Measurements from ENCODE around the gene SMARCD3.

The SMARCD3 gene

GRCh38 chr7:151249034-151249731, 689 bp upstream of the SMARCD3 start:
- no peak for DNase-seq (ENCODE audit: low read depth, low spot score)

GRCh38 chr7:151247611-151248345, 716 bp downstream of the SMARCD3 start:
- DNase-seq (ENCODE audit: low read depth, low spot score) = no peak

DNA sequence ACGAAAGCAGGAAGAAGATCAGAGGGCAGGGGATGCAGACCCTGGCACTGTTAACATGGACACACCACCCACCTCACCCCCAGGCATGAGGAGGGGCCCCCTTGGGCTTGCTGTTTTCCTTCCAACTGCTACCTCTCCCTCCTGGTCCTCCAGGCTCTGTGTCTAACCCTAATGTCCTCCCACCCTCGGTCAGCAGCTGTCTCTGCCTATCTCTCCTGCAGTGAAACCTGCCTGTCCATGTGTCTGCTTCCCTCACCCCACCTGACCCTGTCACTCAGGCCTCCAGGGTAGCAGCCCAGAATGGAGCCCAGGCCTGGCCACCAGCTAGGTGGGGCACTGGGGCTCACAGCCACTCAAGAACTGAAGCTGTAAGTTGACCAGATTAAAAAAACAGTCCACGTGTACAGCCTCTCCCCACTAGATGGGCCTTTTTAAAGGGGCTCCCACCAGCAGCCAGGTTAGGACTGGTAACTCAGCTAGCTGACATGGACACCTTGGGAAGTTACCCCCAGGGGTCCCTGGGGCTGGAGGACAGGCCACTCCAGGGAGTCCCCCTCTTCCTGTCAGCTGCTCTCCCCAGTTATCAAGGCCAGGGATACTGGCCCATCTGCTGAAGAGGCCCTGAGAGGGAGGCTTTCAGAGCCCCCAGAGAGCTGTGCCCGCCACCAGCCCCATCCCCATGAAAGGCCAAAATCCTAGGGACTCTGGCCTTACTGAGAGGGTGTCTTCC, 1.5 kb downstream of the SMARCD3 start:
- no peak for DNase-seq (ENCODE audit: low read depth, low spot score)

DNA sequence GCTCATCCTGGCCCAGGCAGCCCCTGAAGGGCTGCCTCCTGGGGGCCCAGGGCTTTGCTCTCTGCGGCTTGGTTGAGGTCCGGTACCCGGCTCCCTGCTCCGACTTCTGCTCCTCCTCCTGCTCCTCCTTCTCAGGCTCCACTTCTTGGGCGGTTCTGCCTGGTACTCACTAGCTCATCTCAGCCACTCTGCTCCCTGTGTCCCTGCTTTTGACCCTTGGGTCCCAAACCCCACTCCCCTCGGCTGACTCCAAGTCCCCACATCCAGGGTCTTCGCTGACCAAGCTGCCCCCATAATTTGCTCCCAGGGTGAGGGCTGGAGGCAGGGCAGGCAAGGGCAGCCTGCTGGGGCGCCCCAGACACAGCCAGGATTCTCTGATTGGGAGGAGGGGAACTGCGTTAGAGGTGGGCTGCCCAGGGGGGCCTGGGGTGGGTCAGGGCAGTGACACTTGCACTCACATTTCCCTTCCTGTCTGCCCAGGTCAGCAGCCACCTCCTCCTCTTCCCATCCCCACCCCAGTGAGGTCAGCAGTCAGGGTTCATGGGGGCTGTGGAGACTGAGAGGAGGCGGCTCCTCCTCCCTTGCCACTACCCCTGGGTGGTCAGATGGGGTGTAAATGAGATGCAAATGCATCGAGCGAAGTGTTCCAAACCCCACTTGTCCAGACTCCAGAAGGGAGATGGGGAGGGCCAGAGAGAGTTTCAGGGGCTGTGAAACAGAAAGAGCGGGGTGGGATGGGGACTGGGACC, 2.2 kb downstream of the SMARCD3 start:
- no peak for DNase-seq (ENCODE audit: low read depth, low spot score)

- DNase-seq (ENCODE audit: low read depth, low spot score) = no peak
Observed at GRCh38 chr7:151245360-151246101, 3.0 kb downstream of the SMARCD3 start.

DNA sequence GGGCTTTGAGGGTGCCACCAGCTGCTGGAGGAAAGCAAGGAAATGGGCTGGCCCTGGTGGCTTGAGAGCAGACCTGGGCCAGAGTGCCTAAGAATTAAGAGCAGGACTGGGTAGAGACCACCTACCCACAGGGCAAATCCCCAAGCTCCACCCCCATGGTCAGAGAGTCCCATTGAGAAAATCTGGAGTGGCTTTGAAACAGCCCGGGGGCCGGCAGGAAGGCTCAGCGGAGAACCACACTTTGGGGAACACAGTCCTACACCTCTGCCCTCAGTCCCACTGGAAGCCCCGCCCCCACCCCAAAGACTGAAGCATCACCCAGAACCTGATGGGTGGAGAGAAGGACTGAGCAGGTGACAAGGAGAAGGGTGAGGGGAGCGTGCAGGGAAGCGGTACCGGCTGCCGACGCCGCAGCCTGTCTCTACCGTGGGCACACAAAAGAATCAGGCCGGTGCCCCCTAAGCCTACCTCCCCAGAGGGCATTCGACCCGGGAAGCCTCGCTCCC, 3.6 kb downstream of the SMARCD3 start:
- no peak for DNase-seq (ENCODE audit: low read depth, low spot score)

GRCh38 chr7:151244196-151244840, 4.2 kb downstream of the SMARCD3 start:
- peak; percentile 72 for DNase-seq (ENCODE audit: low read depth, low spot score)

GRCh38 chr7:151243408-151244195, 4.9 kb downstream of the SMARCD3 start:
- DNase-seq (ENCODE audit: low read depth, low spot score) = no peak

DNA sequence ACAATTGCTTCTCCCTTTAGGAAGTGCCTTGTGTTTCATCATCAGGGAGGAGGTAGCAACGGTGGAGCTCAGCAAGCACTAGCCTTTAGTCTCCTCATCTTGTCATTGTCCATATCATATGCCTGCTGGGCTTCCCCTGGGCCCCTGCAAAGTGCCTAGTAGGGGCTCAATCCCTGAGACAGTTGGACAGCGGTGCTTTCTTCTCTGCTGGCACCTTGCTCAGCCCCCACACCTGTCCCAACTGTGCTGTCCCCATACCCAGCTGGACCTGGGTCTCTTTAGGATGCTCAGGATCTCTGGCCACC, 5.5 kb downstream of the SMARCD3 start:
- DNase-seq (ENCODE audit: low read depth, low spot score) = no peak

DNA sequence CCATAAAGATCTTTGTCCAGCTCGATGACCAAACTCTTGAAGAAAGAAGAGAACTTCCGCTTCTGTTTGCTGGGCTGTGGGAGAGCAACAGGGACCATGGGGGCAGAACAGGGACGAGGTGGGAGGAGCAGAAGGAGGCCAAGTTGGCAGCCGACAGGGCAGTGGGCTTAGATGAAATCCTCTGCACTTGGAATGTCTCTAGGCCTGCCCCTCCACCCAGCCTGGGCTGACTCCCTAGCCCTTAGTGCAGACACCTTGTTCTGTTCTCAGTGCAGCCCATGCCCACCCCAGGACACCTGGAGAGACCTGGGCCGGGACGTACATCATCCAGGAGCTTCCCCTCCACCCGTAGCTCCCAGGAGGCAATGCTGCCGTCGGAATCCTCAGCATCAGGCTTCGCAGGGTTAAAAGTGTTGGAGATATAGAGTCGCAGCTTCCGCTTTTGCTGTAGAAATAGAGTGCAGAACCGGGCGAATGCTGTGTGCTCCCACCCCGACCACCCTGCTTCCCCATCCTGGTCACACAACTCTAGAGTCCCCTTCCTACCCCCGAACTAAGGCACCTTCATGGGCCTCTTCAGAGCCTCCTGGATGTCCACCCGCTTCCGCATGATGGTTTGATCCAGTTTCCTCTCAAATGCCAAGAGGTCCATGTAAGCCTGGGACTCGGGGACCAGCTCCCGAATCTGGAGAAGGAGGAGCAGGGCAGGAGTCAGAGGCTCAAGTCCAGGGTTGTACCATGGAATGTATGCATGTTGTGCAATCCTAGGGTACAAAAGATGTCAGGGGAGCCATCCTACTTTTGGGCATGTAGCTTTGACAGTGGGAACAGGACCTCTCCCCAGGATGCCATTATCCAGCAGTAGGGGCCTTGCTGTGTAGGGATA, 6.1 kb downstream of the SMARCD3 start:
- no peak for DNase-seq (ENCODE audit: low read depth, low spot score)

DNA sequence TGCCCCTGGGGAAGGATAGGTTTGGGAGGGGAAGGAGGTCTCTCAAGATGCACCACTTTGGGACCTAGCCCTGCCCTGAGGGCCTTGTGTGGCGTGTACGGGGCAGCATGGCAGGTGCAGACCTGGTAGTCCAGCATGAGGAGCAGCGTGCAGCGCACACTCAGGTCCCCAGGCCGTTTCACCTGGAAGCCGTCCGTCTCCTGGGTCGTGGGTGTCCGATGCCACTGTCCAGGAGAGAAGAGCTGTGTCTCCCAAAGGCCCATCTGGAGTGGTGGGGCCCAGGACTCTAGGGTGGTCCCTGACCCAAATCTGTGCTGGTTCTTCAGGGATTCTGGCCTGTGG, 6.8 kb downstream of the SMARCD3 start:
- no peak for DNase-seq (ENCODE audit: low read depth, low spot score)

- no peak for DNase-seq (ENCODE audit: low read depth, low spot score)
Observed at GRCh38 chr7:151240942-151241754, 7.3 kb downstream of the SMARCD3 start.

DNA sequence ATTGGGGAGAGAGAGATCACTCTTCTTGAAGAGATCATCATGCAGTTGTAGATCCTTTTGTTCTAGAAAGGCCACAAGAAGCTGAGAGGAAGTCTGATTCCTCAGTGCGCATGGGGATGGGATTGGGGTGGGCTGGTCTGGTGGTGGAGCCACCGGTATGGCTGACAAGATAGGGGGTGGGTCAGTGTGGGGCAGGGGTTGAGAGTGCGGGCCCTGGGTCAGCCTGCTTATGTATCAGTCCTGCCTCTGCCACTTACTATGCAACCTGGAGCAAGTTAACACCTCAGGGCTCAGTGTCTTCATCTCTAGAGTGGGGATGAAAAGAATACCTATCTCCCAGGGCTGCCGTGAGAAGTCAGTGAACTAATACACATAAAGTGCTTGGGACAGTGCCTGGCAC, 8.0 kb downstream of the SMARCD3 start:
- DNase-seq (ENCODE audit: low read depth, low spot score) = no peak

- no peak for DNase-seq (ENCODE audit: low read depth, low spot score)
Observed at GRCh38 chr7:151239837-151240459, 8.5 kb downstream of the SMARCD3 start.

DNA sequence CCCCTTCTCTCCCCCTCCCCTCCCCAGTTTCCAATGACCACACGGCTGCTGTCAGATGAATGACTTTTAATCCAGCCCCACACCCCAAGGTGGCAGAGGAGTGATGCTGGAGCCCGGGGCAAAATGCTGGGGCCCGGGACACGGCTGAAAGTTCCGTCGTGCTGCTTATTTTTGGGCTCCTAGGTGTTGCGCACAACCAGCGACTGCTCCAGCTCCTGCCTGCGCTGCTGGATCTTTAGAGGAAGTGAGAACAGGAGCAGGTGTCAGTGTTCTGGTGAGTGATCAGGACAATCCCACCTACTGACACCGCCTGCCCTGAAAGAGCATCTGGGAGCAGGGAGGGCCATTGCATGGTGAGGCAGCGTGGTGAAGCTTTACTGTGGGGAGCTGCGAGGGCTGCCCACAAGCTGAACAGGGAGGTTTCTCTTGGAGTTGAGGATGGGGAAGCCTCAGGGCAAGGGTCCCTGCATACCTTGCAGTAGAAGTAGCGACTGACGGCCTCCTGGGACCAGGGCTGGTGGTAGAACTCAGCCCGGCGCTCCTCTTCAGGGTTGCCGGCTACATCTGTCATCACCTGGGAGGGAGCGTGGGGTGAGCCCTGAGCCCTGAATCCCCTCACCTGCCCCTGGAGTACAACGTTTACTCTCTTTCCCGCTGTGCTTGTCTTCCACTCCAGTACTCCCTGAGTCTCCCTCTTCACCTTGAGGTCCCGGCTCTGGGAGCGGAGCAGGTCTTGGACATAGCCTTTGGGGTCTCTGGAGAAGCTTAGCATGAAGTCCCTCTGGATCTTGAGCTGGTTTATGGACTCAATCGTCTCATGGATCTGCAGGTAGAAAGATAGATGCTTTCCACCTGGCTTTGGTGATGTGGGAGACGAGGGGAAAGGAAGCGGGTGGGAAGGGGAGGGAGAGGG, 9.3 kb downstream of the SMARCD3 start:
- no peak for DNase-seq (ENCODE audit: low read depth, low spot score)

DNA sequence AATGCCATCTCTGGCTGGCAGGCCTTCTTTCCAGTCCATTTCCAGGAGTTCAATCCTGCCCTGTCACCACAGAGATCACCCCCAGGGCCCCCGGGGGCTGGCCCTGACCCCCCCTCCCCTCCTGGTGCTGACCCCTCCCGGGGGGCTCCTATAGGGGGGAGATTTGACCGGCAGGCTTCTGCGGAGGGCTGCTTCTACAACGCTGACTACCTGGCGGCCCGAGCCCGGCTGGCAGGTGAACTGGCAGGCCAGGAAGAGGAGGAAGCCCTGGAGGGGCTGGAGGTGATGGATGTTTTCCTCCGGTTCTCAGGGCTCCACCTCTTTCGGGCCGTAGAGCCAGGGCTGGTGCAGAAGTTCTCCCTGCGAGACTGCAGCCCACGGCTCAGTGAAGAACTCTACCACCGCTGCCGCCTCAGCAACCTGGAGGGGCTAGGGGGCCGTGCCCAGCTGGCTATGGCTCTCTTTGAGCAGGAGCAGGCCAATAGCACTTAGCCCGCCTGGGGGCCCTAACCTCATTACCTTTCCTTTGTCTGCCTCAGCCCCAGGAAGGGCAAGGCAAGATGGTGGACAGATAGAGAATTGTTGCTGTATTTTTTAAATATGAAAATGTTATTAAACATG, 10.2 kb downstream of the SMARCD3 start:
- DNase-seq (ENCODE audit: low read depth, low spot score) = no peak

Data from ELF-1 (cell line).